ENCODE data around the gene PRKCZ. TPM values are rescaled to one million over a fixed set of nuclear protein-coding genes. Genes with fewer than 3 reads are reported as not detected.

PRKCZ gene
- total RNA-seq, 1 donor from 2014 or later = 20.8 TPM

- DNase-seq = no peak
- no peak for ATAC-seq
- intact Hi-C loops (cut with micrococcal nuclease) = no loop called here
Observed at GRCh38 chr1:2076826-2077225, 26.6 kb downstream of the PRKCZ start.

- intact Hi-C loops (cut with micrococcal nuclease) = no loop called here
- DNase-seq (no peak), ATAC-seq (no peak)
Observed at GRCh38 chr1:2078170-2078569, 28.0 kb downstream of the PRKCZ start.

GRCh38 chr1:2079396-2080085 lies 29.3 kb downstream of the PRKCZ start:
- intact Hi-C loops (cut with micrococcal nuclease) = no loop called here
- ATAC-seq (no peak), DNase-seq (no peak)

GRCh38 chr1:2080140-2080539 lies 29.9 kb downstream of the PRKCZ start:
- intact Hi-C loops (cut with micrococcal nuclease) = no loop called here
- DNase-seq (no peak), ATAC-seq (no peak)

- no peak for ATAC-seq
Observed at GRCh38 chr1:2080884-2081283, 30.7 kb downstream of the PRKCZ start.

GRCh38 chr1:2081326-2081885 lies 31.2 kb downstream of the PRKCZ start:
- intact Hi-C loops (cut with micrococcal nuclease) = no loop called here
- ATAC-seq (no peak), DNase-seq (no peak)

More at GRCh38 chr1:2080884-2081283, 30.7 kb downstream of the PRKCZ start:
- no peak for DNase-seq
- intact Hi-C loops (cut with micrococcal nuclease) = no loop called here

GRCh38 chr1:2082064-2082463 lies 31.9 kb downstream of the PRKCZ start:
- ATAC-seq (no peak), DNase-seq (no peak)
- intact Hi-C loops (cut with micrococcal nuclease) = no loop called here

GRCh38 chr1:2083666-2084065 lies 33.5 kb downstream of the PRKCZ start:
- no peak for ATAC-seq
- no peak for DNase-seq

GRCh38 chr1:2084306-2084705 lies 34.1 kb downstream of the PRKCZ start:
- intact Hi-C loops (cut with micrococcal nuclease) = no loop called here
- ATAC-seq (no peak), DNase-seq (no peak)

More at GRCh38 chr1:2083666-2084065, 33.5 kb downstream of the PRKCZ start:
- intact Hi-C loops (cut with micrococcal nuclease) = no loop called here

GRCh38 chr1:2085080-2085479 lies 34.9 kb downstream of the PRKCZ start:
- DNase-seq = no peak
- intact Hi-C loops (cut with micrococcal nuclease) = no loop called here
- no peak for ATAC-seq

- DNase-seq (no peak), ATAC-seq (no peak)
- intact Hi-C loops (cut with micrococcal nuclease) = no loop called here
Observed at GRCh38 chr1:2086446-2087078, 36.4 kb downstream of the PRKCZ start.

GRCh38 chr1:2087766-2088165 lies 37.6 kb downstream of the PRKCZ start:
- no peak for ATAC-seq
- intact Hi-C loops (cut with micrococcal nuclease) = no loop called here
- no peak for DNase-seq

GRCh38 chr1:2088458-2088857 lies 38.2 kb downstream of the PRKCZ start:
- ATAC-seq = peak; percentile 58
- DNase-seq = peak; percentile 49
- intact Hi-C loops (cut with micrococcal nuclease) = no loop called here

GRCh38 chr1:2089051-2089450 lies 38.8 kb downstream of the PRKCZ start:
- intact Hi-C loops (cut with micrococcal nuclease) = no loop called here
- ATAC-seq = no peak

GRCh38 chr1:2090216-2090890 lies 40.1 kb downstream of the PRKCZ start:
- DNase-seq = no peak
- no peak for ATAC-seq
- intact Hi-C loops (cut with micrococcal nuclease) = no loop called here

More at GRCh38 chr1:2089051-2089450, 38.8 kb downstream of the PRKCZ start:
- no peak for DNase-seq

GRCh38 chr1:2091611-2092604 lies 41.7 kb downstream of the PRKCZ start:
- ATAC-seq (peak; percentile 34), DNase-seq (peak; percentile 69)
- intact Hi-C loops (cut with micrococcal nuclease) = no loop called here

GRCh38 chr1:2093055-2093454 lies 42.8 kb downstream of the PRKCZ start:
- intact Hi-C loops (cut with micrococcal nuclease) = no loop called here
- ATAC-seq (no peak), DNase-seq (no peak)

- intact Hi-C loops (cut with micrococcal nuclease) = no loop called here
- ATAC-seq (no peak), DNase-seq (no peak)
Observed at GRCh38 chr1:2093636-2094035, 43.4 kb downstream of the PRKCZ start.
